ENCODE measurements around the gene BTBD2. TPM values are rescaled to one million over a fixed set of nuclear protein-coding genes. Genes with fewer than 3 reads are reported as not detected.

The BTBD2 gene
- total RNA-seq, 1 donor from 2014 or later = 61.7 TPM

DNA sequence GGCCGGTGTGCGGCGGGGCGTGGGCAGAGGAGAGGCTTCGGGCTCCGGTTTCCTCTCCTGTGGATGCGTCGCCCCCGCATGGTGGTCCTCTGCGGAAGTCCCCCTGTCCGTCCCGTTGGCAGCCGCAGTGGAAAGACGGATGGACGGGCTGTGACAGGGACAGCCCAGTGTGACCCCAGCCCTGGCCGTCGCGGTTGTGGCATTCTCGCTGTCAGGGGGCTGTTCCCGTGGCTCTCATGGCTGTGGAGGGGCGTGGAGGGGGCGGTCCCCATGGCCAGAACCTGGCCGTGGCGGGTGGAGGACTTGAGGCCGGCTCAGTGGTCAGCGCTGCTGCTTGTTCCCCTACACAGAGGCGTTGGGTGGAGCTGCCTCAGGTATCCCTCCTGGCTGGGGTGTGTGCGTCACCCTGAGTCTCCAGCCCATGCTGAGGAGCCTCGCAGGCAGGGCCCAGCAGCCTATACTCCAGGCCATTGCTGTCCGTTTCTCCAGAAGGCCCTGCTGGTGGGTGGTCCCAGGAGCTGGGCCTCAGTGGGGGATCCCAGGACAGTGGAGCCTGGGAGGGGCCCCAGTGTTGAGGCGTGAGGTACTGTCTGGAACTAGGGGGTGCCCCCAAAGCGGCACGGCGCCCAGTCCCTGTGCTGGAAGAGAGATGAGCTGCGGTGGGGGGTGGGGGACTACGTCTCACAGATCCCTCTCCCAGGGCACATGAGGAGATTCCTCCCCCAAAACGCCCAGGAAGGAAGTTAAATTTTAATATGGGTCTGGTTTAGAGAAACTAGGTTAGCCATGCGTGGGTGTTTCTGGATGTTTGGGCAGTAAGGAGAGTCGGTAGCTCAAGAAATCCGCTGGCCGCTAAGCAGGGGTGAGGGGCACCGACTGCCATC is 54.3 kb downstream of the BTBD2 start:
- DNase-seq (ENCODE audit: low read depth, low spot score) = no peak

DNA sequence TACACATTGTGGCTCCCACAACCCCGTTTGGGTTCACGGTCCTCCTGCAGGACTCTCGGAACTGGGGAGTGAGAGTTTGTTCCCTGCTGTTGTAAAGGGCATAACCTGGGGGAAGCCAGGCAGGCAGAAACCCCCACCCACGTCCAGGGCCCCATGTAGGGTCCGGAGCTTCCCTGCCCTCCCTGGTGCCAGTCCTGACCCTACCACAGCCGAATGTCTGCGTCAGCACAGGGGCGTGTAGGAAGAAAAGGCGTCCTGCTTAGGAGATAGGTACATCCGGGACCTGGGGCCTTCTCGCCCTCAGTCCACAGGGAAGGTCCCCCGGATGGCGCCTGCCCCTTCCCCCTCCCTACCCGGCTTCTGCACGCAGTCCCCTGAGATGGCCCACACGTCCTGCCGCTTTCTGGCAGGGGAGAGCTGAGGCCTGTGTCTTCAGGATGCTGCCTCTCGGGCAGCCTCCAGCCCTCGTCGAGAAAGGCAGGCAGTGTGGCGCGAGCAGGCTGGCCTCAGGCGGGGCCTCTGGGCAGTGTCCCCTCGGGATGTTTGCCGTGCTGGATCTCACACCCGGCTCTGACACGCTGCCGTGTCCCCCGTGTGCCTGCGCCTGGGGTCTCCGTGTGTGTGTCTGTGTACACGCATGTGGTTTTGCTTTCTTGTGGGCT is 55.5 kb downstream of the BTBD2 start:
- DNase-seq (ENCODE audit: low read depth, low spot score) = no peak

DNA sequence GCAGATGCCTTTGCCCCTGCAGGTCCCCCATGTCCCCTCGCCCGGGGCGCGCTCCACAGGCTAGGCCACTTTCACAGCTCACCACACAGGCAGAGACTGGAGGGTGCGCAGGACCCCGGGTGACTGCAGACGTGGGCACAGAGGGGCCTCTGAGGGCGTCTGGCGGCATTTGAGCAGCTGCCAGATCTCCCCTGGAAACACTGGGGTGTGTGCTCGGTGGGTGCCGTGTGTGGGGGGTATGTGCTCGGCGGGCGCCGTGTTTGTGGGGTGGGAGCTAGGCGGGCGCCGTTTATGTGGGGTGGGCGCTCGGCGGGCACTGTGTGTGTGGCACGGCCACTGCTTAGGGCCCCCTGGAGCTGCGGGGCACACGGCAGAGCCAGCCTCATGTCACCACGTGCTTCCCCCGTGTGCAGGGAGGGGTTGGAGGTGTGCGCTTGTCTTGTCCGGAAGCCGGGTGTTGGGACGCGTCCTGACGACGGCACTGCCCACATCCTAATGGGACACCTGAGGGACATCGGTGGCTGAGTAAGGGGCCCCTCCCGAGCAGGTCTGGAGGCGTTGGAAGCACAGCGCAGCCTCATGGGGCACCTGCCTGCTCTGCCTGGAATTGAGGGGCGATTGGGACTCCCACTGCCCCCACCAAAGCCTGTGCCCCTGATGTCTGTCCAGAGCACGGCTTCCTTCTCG is 57.8 kb downstream of the BTBD2 start:
- DNase-seq (ENCODE audit: low read depth, low spot score) = no peak

DNA sequence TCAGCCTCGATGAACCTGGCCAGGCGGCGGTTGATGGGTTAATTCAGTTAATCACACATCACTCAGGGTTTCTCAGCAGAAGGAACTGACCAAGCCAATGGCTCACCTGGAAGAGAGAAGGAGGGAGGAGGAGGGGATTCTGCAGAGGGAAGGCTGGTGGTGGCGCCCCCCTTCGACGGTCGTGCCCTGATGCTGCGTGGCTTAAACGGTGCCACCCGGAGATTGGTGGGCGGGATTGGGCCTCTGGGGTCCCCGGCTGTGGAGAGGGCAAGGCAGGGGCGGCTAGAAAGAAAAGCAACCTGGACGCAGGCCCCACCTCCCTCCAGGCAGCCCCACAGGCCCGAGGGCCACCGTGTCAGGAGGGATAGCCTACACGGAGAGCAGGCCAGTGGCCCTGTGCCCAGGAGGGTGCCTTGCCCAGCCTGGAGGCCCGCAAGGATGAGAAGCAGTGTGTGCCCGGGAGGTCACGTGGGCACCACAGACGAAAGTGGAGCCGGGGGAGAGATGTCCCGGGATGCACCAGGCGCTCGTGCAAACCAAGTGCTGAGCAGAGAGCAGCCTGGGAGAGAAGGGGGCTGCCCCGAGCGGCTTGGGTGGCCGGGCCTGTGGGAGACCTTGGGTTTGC is 58.5 kb downstream of the BTBD2 start:
- DNase-seq (ENCODE audit: low read depth, low spot score) = no peak

DNA sequence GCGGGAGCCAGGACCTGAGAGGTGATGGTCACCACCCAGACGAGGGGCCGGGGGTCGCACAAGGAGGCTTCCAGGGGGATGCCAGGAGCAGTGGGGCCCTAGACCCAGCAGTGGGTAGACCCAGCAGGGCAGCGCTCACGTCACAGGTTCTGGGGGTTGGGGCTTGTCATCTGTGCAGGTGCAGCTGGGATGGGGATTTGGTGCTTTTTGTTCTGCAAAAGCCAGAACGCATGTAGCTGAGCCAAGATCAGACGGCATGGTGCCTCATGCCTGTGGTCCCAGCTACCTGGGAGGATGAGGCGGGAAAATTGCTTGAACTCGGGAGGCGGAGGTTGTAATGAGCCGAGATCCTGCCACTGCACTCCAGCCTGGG is 59.4 kb downstream of the BTBD2 start:
- DNase-seq (ENCODE audit: low read depth, low spot score) = no peak

DNA sequence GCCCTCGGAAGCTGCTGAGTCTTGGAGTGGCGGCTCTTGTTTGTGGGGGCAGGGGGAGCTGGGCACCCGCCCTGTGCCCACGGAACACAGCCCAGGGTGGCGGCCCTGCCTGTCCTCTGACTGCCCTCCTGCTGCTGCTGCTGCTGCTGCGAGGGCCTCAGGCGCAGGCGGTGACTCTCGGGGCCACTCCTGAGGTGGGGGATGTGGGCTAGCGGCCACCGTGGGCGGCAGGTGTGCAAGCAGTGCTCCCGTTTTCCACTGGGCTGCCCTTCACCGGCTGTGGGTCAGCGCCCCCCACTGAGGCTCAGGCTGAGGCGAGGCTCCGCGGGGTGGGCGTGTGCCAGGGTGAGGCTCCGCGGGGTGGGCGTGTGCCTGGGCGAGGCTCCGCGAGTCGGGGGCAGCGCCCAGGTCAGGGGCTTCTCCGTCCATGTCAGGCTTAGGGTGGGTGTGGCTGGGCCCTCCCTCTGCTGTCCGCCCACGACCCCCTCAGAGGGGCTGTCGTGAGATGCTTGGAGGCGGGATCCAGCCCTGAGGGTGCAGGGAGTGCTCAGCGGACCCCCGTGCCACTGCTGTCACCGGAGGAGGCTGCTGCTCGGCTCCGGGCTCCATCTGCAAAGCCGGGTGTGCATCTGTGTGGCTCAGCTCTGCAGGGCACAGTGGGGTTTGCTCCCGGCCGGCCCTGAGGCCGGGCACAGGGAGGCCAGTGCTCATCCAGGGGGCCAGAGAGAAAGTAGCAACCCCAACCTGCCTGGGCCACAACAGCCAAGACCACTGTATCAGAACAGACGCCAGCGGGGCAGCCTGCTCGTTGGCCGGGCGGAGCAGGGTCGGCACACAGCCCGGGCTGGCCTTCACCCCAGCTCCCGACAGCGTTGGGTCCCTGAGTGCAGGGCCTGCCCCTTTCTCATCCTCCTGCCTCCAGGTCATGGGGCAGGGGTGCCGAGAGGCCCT is 60.1 kb downstream of the BTBD2 start:
- DNase-seq (ENCODE audit: low read depth, low spot score) = no peak

DNA sequence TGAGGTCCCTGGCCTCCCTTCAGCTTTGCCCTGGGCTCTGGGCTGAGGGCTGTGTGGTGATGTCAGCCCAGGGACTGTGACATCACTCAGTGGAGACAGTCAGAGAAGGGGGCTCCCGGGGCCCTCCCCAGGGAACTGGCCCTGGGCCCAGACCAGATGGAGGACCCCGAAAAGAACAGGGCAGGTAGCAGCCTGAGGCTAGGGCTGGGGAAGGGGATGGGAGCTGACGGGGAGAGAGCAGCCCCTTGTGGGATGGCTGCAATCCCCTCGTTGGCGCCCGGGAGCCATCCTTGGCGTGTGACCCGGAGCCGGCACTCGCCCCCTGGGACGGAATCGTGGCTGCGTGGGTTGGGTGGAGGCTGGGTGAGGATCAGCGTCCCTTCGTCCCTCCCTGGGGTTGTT is 61.0 kb downstream of the BTBD2 start:
- DNase-seq (ENCODE audit: low read depth, low spot score) = no peak

DNA sequence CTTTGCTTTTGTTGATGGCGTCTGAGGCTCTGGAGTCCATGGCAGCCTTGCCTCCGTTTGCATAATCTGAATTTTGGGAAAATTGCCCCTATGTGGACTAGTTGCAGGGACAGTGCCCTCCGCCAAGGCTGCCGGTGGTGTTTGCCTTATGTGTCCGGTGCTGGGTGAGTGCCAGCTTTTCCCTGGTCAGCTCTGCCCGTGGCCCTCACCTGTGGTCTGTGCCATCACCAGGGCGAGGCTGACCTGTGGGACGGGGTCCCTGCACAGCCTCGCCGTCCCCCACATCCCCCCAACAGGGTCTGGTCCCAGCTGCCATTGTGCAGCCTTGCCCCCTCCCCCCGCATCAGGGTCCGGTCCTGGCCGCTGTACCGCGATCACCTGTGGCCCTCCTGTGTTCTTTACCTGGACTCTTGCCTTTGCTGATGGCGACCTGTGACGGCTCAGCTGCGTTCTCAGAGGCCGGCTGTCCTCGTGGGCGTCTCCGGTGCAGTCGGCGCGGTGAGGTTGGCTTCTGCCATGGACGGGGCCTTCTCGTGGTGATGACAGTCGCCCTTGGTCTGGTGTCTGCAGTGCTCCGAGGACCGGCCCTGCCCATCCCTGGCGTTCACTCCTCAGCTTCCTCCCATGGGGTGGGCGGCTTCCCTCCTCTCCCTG is 61.9 kb downstream of the BTBD2 start:
- DNase-seq (ENCODE audit: low read depth, low spot score) = no peak

DNA sequence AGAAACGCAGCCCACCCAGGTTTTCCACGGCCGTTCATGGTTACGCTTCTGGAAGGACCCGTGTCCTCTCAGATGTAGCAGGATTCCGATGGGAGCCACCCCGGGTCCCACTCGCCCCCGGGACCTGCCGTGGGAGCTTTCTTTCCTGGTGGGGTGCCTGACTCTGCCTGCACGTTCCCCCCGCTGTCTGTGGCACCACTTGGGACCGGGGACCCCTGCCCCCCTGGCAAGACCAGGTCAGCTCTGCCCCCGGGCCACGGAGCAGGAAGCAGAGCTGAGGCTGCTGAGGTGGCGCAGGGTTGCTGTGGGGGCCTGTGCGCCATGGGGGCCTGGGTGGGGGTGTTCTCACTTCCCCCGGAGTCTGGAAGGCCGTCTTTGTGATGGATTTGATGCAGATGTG is 62.5 kb downstream of the BTBD2 start:
- DNase-seq (ENCODE audit: low read depth, low spot score) = no peak

DNA sequence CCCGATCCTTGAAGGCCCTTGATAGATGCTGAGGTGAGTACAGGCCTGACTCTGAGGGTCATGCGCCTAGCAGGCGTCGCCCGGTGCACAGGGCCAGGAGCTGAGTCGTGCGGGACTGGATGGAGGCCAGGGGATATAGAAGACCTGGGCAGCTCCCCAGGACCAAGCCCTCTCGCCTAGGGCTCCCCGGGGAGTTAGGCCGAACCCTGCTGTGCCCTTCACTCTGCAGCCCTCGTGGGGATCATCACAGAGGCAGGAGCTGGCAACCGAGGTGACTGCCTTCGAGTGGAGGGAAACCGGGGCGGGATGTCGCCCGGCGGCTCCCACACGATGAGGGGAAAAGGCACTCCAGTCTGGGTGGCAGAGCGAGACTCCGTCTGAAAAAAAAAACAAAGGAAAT is 62.9 kb downstream of the BTBD2 start:
- DNase-seq (ENCODE audit: low read depth, low spot score) = no peak

DNA sequence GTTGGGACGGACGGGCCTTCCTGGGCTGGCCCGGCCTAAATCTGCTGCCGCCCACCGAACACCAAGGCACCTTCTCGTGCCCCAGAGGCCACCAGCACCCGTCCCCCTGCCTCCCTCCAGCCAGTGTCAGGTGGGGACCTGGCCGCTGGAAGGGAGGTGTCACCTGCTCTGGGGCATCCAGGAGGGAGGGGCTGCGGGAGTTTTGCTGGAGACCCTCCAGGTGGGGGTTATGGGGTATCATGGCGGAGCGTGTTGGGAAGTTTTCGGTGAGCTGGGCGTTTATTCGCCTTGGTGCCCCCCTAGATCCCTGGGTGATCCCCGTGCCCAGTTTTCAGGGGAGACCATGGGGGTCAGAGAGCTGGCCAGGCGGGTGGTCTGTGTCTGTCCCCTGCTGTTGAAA is 64.9 kb downstream of the BTBD2 start:
- no peak for DNase-seq (ENCODE audit: low read depth, low spot score)

DNA sequence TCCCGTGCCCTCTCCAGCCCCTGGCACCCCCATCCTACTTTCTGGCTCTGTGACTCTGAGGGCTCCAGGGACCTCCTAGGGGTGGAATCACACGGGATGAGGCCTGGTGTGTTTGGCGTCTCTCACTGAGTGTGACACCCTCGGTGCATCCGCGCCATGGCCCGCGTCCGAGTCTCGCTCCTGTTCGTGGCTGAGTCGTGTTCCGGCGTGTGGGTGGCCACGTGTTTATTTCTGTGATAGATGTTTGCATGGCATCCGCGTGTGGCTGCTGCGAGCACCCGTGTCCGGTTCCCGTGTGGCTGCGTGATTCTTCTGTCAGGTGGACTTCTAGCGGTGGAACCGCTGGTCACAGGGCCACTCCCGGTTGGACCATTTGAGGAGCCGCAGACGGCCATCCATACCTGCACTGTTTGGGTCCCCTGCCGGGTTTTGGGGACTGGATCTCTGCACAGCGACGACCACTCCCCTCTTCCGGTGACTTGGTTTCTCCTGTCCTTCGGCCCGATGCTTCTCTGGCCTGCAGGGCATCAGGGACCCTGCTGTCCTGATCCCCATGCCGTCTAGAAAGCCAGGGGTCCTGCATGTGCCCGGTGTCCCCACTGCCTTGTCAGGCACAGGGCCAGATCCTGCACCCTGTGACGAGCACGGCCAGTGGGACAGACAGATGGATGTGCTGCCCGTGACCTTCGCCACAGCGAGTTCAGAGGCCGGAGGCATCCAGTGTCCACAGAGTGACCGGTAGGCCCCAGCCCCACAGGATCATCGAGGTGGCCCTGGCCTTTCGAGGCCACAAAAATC is 66.0 kb downstream of the BTBD2 start:
- DNase-seq (ENCODE audit: low read depth, low spot score) = no peak

DNA sequence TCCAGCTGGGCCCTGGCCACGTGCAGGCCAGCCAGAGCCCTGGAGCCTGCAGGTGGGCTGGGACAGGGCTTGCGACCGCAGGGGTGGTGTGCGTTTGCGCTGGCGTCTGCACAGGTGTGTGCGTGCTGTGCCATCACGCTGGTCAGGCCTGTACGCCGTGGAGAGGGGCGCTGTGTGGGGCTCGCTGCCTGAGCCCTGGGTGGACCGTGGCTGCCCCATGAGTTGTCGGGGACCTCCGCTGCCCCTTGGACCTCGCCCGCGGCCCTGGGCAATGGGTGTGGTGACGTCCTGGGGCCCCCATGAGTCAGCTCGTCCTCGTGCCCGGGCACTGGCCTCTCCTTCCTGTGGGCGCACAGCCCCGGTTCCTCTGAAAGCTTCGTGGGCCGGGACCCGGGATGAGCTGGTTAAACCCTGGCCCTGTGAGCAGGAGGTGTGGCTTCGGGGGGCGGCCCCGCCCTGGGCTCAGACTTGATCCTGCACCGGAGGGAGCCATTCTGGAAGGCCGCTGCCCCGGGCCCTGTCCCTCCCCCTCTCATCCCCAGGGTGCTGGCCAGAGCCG is 67.8 kb downstream of the BTBD2 start:
- DNase-seq (ENCODE audit: low read depth, low spot score) = no peak

DNA sequence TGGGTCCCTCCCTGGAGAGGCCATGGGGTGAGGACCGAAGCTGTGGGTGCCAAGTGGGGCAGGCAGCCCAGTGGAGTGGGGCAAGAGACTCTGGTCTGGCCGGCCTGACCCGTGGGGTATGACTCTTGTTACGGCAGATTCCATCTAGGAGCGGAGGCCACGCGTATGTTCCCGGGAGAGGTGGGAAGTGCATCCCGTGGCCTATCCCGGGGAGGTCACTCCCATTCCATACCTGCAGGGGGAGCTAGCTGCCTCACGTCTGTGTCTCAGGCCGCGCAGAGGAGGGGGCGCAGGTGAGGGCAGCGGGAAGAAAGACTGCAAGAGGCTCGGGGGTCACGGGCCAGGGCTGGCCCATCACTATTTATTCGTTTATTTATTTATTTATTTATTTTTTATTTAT is 69.6 kb downstream of the BTBD2 start:
- DNase-seq (ENCODE audit: low read depth, low spot score) = no peak

DNA sequence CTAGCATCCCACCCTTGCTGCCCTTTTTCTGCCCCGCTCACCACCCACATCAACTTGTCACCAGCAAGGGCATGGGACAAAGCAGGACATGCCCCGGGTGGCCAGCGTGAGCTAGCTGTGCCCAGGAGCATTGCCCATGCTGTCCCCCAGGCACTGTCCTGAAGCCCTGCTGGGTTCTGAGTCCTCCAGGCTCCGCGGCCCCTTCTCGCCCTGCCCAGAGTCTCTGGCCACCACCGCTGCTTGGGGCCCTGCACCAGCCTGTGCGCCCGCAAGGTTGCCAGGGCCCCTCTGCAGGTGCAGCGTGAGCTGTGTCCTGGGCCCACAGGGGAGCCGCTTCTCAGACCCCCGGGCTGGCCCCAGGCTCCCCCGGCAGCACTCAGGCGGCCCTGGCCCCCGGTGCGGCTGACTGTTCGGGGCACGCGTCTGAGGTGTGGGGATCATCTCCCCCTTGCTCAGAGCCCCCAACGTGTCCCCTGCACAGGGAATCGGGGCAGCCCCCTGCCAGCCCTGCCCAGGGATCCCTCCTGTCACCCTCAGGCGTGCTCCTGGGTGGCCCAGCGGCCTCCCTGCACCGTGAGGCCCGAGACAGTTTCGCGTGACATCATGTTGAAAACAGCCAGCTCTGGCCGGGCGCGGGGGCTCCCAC is 70.5 kb downstream of the BTBD2 start:
- DNase-seq (ENCODE audit: low read depth, low spot score) = no peak

DNA sequence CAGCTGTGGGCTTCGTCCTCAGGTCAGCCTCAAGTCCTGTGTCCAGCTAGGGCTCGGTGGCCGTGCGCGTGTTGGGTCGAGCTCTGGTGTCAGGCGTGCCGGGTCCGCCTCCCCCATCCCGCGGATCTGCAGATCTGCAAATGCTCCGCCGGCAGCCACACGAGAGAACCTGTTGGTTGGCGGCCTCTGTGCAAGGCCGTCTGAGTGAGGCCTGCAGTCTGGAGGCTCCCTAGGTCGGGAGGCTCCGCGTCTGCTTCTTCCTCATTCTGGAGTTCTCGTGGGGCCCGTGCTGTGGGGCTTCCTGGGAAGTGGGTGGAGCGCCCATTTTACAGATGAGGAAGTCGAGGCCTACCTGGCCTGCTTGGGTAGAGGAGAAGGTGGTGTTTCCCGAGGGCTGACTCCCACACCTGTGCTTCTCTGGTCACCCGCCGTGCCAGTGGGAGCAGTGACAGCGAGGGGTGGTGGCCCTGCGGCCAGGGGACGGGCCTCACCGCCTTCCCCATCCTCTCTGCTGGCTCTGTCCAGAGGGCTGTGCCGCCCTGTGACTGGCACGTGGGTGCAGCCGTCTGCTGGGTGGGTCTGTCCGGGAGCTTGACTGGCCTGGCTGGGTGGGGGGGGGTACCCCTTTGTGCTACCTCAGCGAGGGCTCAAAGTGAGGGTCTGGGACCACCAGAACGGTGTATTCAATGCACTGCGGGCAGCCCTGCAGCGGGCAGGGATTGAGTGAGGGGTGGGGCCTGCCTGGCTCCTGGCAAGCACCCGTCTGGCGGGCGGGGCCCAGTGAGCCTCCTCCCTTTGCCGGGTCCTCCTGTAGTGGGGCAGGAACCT is 71.2 kb downstream of the BTBD2 start:
- DNase-seq (ENCODE audit: low read depth, low spot score) = no peak

DNA sequence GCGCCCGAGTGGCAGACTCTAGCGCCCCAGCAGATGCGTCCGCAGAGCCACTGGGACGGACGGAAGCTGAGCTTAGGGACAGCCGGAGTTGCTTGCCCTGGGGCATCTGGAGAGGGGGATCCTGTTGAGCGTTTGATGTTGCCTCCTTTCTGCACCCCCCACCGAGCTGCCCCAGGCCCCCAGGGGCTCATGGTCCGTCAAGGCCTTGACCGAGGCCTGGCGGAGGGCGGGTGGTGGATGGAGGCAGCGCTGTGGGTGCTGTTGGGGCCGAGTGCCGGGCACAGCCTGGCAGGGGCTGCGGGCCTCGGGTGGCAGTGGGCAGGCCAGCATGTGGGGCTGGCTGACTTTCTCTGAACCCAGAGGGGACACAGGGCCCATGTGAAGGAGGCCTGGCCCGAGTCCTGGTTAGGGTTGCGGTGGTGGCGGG is 71.8 kb downstream of the BTBD2 start:
- no peak for DNase-seq (ENCODE audit: low read depth, low spot score)

Measured in pulmonary artery endothelial cell (primary cell).